IMR-90 (cell line): Measurements from ENCODE around the gene EHBP1. TPM values are rescaled to one million over a fixed set of nuclear protein-coding genes. Genes with fewer than 3 reads are reported as not detected.

Experiments used
- ATAC-seq: fragments of 200-7000 bp; cut with Tn5 transposase; 2 replicates; pipeline ENCODE4 v1.9.1; 2020; ENCODE audit warnings: low read depth, mild to moderate bottlenecking, moderate library complexity
- BruUV-seq: library from RNA; stranded (reverse); fragments of 400-500 nt; replicated peaks from 2 replicates; lab custom pipeline; 2021; lab: Mats Ljungman, UMichigan
- CTCF ChIA-PET: fragments of 300-600 bp; formaldehyde crosslinking; extraction: SDS; loops from one replicate; lab custom pipeline; 2021; ENCODE audit warnings: antibody characterized with exemption; lab: Yijun Ruan, JAX
- POLR2A ChIA-PET: fragments of 300-600 bp; sonication (Branson Sonifier 250); formaldehyde crosslinking; loops from one replicate; lab custom pipeline; 2022; ENCODE audit warnings: antibody characterized with exemption; ENCODE audit not compliant: unreplicated experiment; lab: Charles Lee
- DNase-seq: peaks from one replicate; pipeline ENCODE4 v3.0.0; 2013
- H2AFZ ChIP-seq: replicated peaks from 2 replicates; pipeline ENCODE3; 2013; ENCODE audit warnings: low read length, mild to moderate bottlenecking; ENCODE audit not compliant: poor library complexity
- H2AK5ac ChIP-seq: 2 replicates; pipeline ENCODE4 v1.6.1; 2013; ENCODE audit warnings: low read depth, low read length, inconsistent platforms
- H2AK9ac ChIP-seq: replicated peaks from 2 replicates; pipeline ENCODE3; 2013; ENCODE audit warnings: mild to moderate bottlenecking, low read depth, low read length, moderate library complexity; ENCODE audit not compliant: poor library complexity
- H2BK120ac ChIP-seq: 2 replicates; pipeline ENCODE4 v1.6.1; 2013; ENCODE audit warnings: low read depth, low read length, inconsistent platforms
- H2BK15ac ChIP-seq: 3 replicates; pipeline ENCODE4 v1.6.1; 2013; ENCODE audit warnings: low read depth, low read length, inconsistent platforms
- H2BK20ac ChIP-seq: 2 replicates; pipeline ENCODE4 v1.6.1; 2013; ENCODE audit warnings: low read depth, mild to moderate bottlenecking, inconsistent platforms, low read length, moderate library complexity
- H2BK5ac ChIP-seq: 2 replicates; pipeline ENCODE4 v1.6.1; 2013; ENCODE audit warnings: mild to moderate bottlenecking, low read depth, low read length, inconsistent platforms; ENCODE audit not compliant: poor library complexity, severe bottlenecking
- H3K14ac ChIP-seq: replicated peaks from 2 replicates; pipeline ENCODE4 v1.6.1; 2013; ENCODE audit warnings: low read depth, low read length, inconsistent platforms
- H3K18ac ChIP-seq: 2 replicates; pipeline ENCODE4 v1.6.1; 2013; ENCODE audit warnings: low read depth, low read length, control low read depth
- H3K23ac ChIP-seq: 2 replicates; pipeline ENCODE4 v1.6.1; 2013; ENCODE audit warnings: low read depth, low read length, inconsistent platforms
- H3K27ac ChIP-seq: 2 replicates; pipeline ENCODE4 v1.5.1; 2013; ENCODE audit warnings: mild to moderate bottlenecking, control low read depth, low read length; ENCODE audit not compliant: insufficient read depth
- H3K27me3 ChIP-seq: 2 replicates; pipeline ENCODE4 v1.6.1; 2013; ENCODE audit warnings: low read length; ENCODE audit not compliant: control insufficient read depth, insufficient read depth
- H3K36me3 ChIP-seq: 2 replicates; pipeline ENCODE4 v1.6.1; 2013; ENCODE audit warnings: low read length, mixed read lengths; ENCODE audit not compliant: control insufficient read depth, insufficient read depth
- H3K4ac ChIP-seq: 2 replicates; pipeline ENCODE4 v1.6.1; 2013; ENCODE audit warnings: low read depth, low read length, inconsistent platforms
- H3K4me1 ChIP-seq: 2 replicates; pipeline ENCODE4 v1.6.1; 2013; ENCODE audit warnings: low read length, mixed read lengths; ENCODE audit not compliant: control insufficient read depth, insufficient read depth
- H3K4me2 ChIP-seq: 2 replicates; pipeline ENCODE4 v1.6.1; 2013; ENCODE audit warnings: low read depth, mild to moderate bottlenecking, control low read depth, low read length, moderate library complexity
- H3K4me3 ChIP-seq: 2 replicates; pipeline ENCODE4 v1.5.1; 2013; ENCODE audit warnings: low read depth, mild to moderate bottlenecking, control low read depth, low read length, moderate library complexity; ENCODE audit not compliant: insufficient read depth
- H3K56ac ChIP-seq: 2 replicates; pipeline ENCODE4 v1.6.1; 2013; ENCODE audit warnings: low read length, inconsistent platforms; ENCODE audit not compliant: insufficient read depth; ENCODE audit errors: extremely low read depth
- H3K79me1 ChIP-seq, 2 experiments: 2 replicates each; pipeline ENCODE4 v1.6.1; 2013; ENCODE audit warnings: low read length in 2 of 2, inconsistent platforms in 1 of 2, low read depth in 1 of 2
- H3K9ac ChIP-seq: 2 replicates; pipeline ENCODE4 v1.6.1; 2013; ENCODE audit warnings: low read depth, low read length, control low read depth
- H3K9me1 ChIP-seq: 2 replicates; pipeline ENCODE4 v1.6.1; 2013; ENCODE audit warnings: low read length, inconsistent platforms; ENCODE audit not compliant: insufficient read depth
- H3K9me3 ChIP-seq: 2 replicates; pipeline ENCODE4 v1.6.1; 2013; ENCODE audit warnings: low read length; ENCODE audit not compliant: control insufficient read depth, insufficient read depth
- H4K20me1 ChIP-seq: 2 replicates; pipeline ENCODE4 v1.6.1; 2013; ENCODE audit warnings: low read length, inconsistent platforms; ENCODE audit not compliant: insufficient read depth
- H4K5ac ChIP-seq: 2 replicates; pipeline ENCODE4 v1.6.1; 2013; ENCODE audit warnings: mild to moderate bottlenecking, low read depth, low read length, control low read depth
- H4K8ac ChIP-seq, 2 experiments: 2 replicates each; pipeline ENCODE4 v1.6.1; 2013; ENCODE audit warnings: low read depth in 2 of 2, low read length in 2 of 2, control low read depth in 1 of 2, inconsistent platforms in 1 of 2
- H4K91ac ChIP-seq: 2 replicates; pipeline ENCODE4 v1.6.1; 2013; ENCODE audit warnings: low read depth, low read length, inconsistent platforms; ENCODE audit not compliant: insufficient read depth
- BHLHE40 ChIP-seq: fragments of 150-350 bp; IDR thresholded peaks from 2 replicates; pipeline ENCODE4 v1.6.1; 2016; ENCODE audit warnings: mild to moderate bottlenecking, low read depth, low read length
- CEBPB ChIP-seq: IDR thresholded peaks from 2 replicates; pipeline ENCODE4 v1.6.1; 2012; ENCODE audit warnings: low read depth, low read length, improper control_type of control experiment
- FOS ChIP-seq: fragments of 150-350 bp; IDR thresholded peaks from 2 replicates; pipeline ENCODE4 v1.6.1; 2016; ENCODE audit warnings: low read depth, low read length
- MAFK ChIP-seq: IDR thresholded peaks from 2 replicates; pipeline ENCODE4 v1.6.1; 2012; ENCODE audit warnings: low read depth, low read length, improper control_type of control experiment
- MAZ ChIP-seq: IDR thresholded peaks from 2 replicates; pipeline ENCODE4 v1.6.1; 2012; ENCODE audit warnings: low read depth, mild to moderate bottlenecking, low read length, improper control_type of control experiment, moderate library complexity, borderline replicate concordance
- MXI1 ChIP-seq: IDR thresholded peaks from 2 replicates; pipeline ENCODE4 v1.6.1; 2012; ENCODE audit warnings: low read depth, mild to moderate bottlenecking, low read length, moderate library complexity, borderline replicate concordance
- NFE2L2 ChIP-seq: fragments of 150-350 bp; IDR thresholded peaks from 2 replicates; pipeline ENCODE4 v1.6.1; 2016; ENCODE audit warnings: low read depth, mild to moderate bottlenecking, low read length
- POLR2A ChIP-seq: IDR thresholded peaks from 2 replicates; pipeline ENCODE4 v1.6.1; 2012; ENCODE audit warnings: mild to moderate bottlenecking, low read depth, low read length
- RAD21 ChIP-seq: IDR thresholded peaks from 2 replicates; pipeline ENCODE4 v1.6.1; 2012; ENCODE audit warnings: low read length, improper control_type of control experiment
- RCOR1 ChIP-seq: IDR thresholded peaks from 2 replicates; pipeline ENCODE4 v1.6.1; 2012; ENCODE audit warnings: mild to moderate bottlenecking, low read length, improper control_type of control experiment; ENCODE audit not compliant: insufficient replicate concordance
- RFX5 ChIP-seq: IDR thresholded peaks from 2 replicates; pipeline ENCODE4 v1.8.0; 2012; ENCODE audit warnings: low read depth, mild to moderate bottlenecking, low read length, moderate library complexity
- SMC3 ChIP-seq: fragments of 150-350 bp; IDR thresholded peaks from 2 replicates; pipeline ENCODE4 v1.6.1; 2016; ENCODE audit warnings: low read depth, mild to moderate bottlenecking, antibody characterized with exemption, low read length, moderate library complexity
- WGBS, 2 experiments: methylation state at CpG; one replicate each; pipeline versions ENCODE4 v1.1.5 to v1.1.7; 2013; ENCODE audit warnings: missing lambda C conversion rate in 2 of 2; ENCODE audit not compliant: insufficient read length in 1 of 2; ENCODE audit errors: extremely low coverage in 2 of 2; 5-methylcytosine and 5-hydroxymethylcytosine counted together
- dilution Hi-C: fragments of 300-500 bp; cut with HindIII; formaldehyde crosslinking; loops from one replicate; pipeline ENCODE4 v1.14.3; 2018; ENCODE audit warnings: low sequenced_read_pairs; ENCODE audit not compliant: unreplicated experiment
- in situ Hi-C: fragments of 300-500 bp; cut with MboI; formaldehyde crosslinking; loops from 3 replicates; pipeline ENCODE4 v1.14.3; 2019; ENCODE audit warnings: low sequenced_read_pairs, inconsistent platforms, mixed read lengths
- intact Hi-C: fragments of 100-400 bp; cut with micrococcal nuclease; formaldehyde crosslinking; loops from 2 replicates; pipeline ENCODE4 v1.10.0; 2022
- polyA plus RNA-seq, 3 experiments: library from polyadenylated mRNA; depleted of rRNA; stranded (reverse); fragments of >200 nt; gene quantifications; 2 replicates each; pipeline ENCODE4 v1.2.3, GENCODE V29; 2012; ENCODE audit warnings: low replicate concordance in 1 of 3
- total RNA-seq: library from RNA; depleted of rRNA; stranded (reverse); fragments of >200 nt; gene quantifications from 2 replicates; pipeline ENCODE4 v1.2.3, GENCODE V29; 2012
- TF ChIP-seq, protein P1 (sequence below): fragments of 150-350 bp; IDR thresholded peaks from 2 replicates; pipeline ENCODE4 v1.6.1; 2017; ENCODE audit warnings: mild to moderate bottlenecking, antibody characterized with exemption, low read length, low read depth

Gene EHBP1
- total and polyA plus RNA-seq, 2 of the 4 experiments (the other 2 are of a cell fraction), result 28.3 to 44.4 TPM

DNA sequence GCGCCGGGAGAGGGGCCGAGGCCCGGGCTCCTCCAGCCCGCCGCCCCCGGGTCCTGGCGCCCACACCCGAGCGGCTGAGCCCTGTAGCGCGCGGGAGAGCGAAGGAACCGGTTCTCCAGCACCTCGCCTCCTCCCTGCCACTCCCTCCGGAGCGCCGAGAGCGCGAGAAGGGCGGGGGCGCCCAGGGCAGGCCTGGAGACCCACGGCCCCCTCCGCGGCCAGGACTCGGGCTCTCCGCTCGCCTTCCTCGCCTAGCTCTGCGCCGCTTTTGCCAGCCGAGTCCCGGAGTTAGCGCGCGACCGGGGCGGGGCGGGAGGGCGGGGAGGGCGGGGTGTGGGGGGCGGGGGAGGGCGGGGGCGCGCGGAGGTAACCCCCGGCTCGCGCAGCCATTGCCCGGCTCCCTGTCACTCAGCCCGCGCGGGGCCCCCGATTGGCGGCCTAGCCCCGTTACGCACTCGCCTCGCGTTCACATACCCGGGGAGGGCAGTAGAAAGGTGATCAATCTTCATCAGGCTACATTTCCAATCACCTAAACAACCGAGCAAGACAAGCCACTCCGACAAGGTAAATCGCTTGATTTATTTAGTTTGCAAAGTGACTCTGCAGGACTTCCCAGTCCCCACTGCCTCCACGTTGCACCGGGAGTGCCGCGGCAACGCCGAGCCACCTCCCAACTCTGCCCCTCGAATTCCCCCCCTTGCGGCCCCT is 345.0 kb downstream of the EHBP1 start, which contains the start of gene OTX1:
OTX1 (plus strand) TSS at position 497 of the 708 bp plus-strand sequence. CDS start 2,161 bp downstream, outside the sequence.
- Histone ChIP-seq H3K4ac (no peak within 1 kb of the TSS), H2BK5ac (no peak within 1 kb of the TSS), H3K14ac (no peak within 1 kb of the TSS), H2BK120ac (no peak within 1 kb of the TSS), H3K4me3 (peak within 1 kb of the TSS; percentile 61), H2BK20ac (no peak within 1 kb of the TSS), H3K9ac (no peak within 1 kb of the TSS), H2AK5ac (no peak within 1 kb of the TSS), H3K4me1 (peaks cover 6% of the 10 kb centered on the region), H3K23ac (no peak within 1 kb of the TSS; the same call in 1 of the 2 replicates), H3K79me1 (no peaks in the 10 kb centered on the region), H4K8ac (no peak within 1 kb of the TSS), H3K36me3 (peaks cover 4% of the 10 kb centered on the region; the same call in 1 of the 2 replicates), H3K27me3 (peaks cover 77% of the 10 kb centered on the region), H3K56ac (no peak within 1 kb of the TSS), H3K4me2 (peak within 1 kb of the TSS; percentile 100), H3K9me3 (peaks cover 37% of the 10 kb centered on the region), H4K91ac (no peak within 1 kb of the TSS), H2AK9ac (peak within 1 kb of the TSS; percentile 34), H4K5ac (no peak within 1 kb of the TSS), H3K27ac (no peak within 1 kb of the TSS), H2BK15ac (no peak within 1 kb of the TSS), H4K20me1 (peaks cover 9% of the 10 kb centered on the region; the same call in 1 of the 2 replicates), H3K18ac (no peak within 1 kb of the TSS), H3K9me1 (no peaks in the 10 kb centered on the region), H2AFZ (peak within 1 kb of the TSS; percentile 91)
- ChIA-PET POLR2A (no interaction called here), CTCF (no interaction called here)
- no CpG with 5 or more reads among the region's 73 CpGs for WGBS, 2 experiments
- in situ Hi-C loops (no loop called here), intact Hi-C loops (no loop called here), dilution Hi-C loops (no loop called here)
- ATAC-seq, result peak; percentile 74
- peak; percentile 21 for DNase-seq
- no TSS peak for BruUV-seq
- TF ChIP-seq RAD21 (no peak), MAZ (no peak), CEBPB (no peak), SMC3 (no peak), BHLHE40 (no peak), MXI1 (no peak), RFX5 (no peak), POLR2A (no peak), NFE2L2 (no peak), RCOR1 (no peak), FOS (no peak), MAFK (no peak)
- TF ChIP-seq, protein P1, sequence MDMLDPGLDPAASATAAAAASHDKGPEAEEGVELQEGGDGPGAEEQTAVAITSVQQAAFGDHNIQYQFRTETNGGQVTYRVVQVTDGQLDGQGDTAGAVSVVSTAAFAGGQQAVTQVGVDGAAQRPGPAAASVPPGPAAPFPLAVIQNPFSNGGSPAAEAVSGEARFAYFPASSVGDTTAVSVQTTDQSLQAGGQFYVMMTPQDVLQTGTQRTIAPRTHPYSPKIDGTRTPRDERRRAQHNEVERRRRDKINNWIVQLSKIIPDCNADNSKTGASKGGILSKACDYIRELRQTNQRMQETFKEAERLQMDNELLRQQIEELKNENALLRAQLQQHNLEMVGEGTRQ, result no peak
